HCT116 (cell line): ENCODE data around the gene OPHN1.

ENCODE experiments used
- ATF3 ChIP-seq: IDR thresholded peaks from 2 replicates; pipeline ENCODE4 v1.6.1; 2012
- CEBPB ChIP-seq: IDR thresholded peaks from 2 replicates; pipeline ENCODE4 v1.6.1; 2012; ENCODE audit warnings: low read depth
- CTCF ChIP-seq, 3 experiments: fragments of 200-600 bp in 1 of 3; sonication (generic) in 1 of 3; IDR thresholded peaks in 2 of 3; conservative IDR thresholded peaks in 1 of 3; 2 replicates each; pipeline ENCODE4 v1.5.1; 2012 to 2017; ENCODE audit warnings: low read depth in 2 of 3, low read length in 2 of 3, antibody characterized with exemption in 1 of 3, borderline replicate concordance in 1 of 3, control low read depth in 1 of 3, mild to moderate bottlenecking in 1 of 3, mixed read lengths in 1 of 3, mixed run types in 1 of 3, moderate library complexity in 1 of 3; ENCODE audit not compliant: insufficient read depth in 1 of 3
- ELF1 ChIP-seq: IDR thresholded peaks from 2 replicates; pipeline ENCODE4 v1.6.1; 2012; ENCODE audit warnings: low read depth, borderline replicate concordance
- EZH2 ChIP-seq: fragments of 200-600 bp; sonication (generic); IDR thresholded peaks from 2 replicates; pipeline ENCODE4 v1.6.1; 2017; ENCODE audit warnings: antibody characterized with exemption, mixed run types
- MAX ChIP-seq: IDR thresholded peaks from 2 replicates; pipeline ENCODE4 v1.6.1; 2012
- POLR2A ChIP-seq: IDR thresholded peaks from 2 replicates; pipeline ENCODE4 v1.7.0; 2011; ENCODE audit warnings: borderline replicate concordance; ENCODE audit not compliant: insufficient read depth, insufficient read length; ENCODE audit errors: extremely low read depth
- RAD21 ChIP-seq: IDR thresholded peaks from 2 replicates; pipeline ENCODE4 v1.6.1; 2012; ENCODE audit warnings: low read depth, mild to moderate bottlenecking
- TCF7L2 ChIP-seq: IDR thresholded peaks from 2 replicates; pipeline ENCODE4 v1.7.0; 2011; ENCODE audit warnings: borderline replicate concordance, inconsistent platforms; ENCODE audit not compliant: insufficient read depth, insufficient read length; ENCODE audit errors: extremely low read depth
- YY1 ChIP-seq: IDR thresholded peaks from 2 replicates; pipeline ENCODE4 v1.6.1; 2011; ENCODE audit warnings: low read length, low read depth, moderate library complexity, mild to moderate bottlenecking; ENCODE audit not compliant: insufficient replicate concordance; ENCODE audit errors: extremely low read depth
- ZBTB33 ChIP-seq: IDR thresholded peaks from 2 replicates; pipeline ENCODE4 v1.6.1; 2011; ENCODE audit warnings: mild to moderate bottlenecking, low read length, moderate library complexity; ENCODE audit not compliant: insufficient replicate concordance; ENCODE audit errors: extremely low read depth
- ZNF274 ChIP-seq: fragments of 200-500 bp; sonication (Bioruptor generic); IDR thresholded peaks from 2 replicates; pipeline ENCODE4 v1.6.1; 2014; ENCODE audit warnings: mild to moderate bottlenecking, low read depth, low read length, inconsistent platforms

GRCh38 chrX:68369559-68369958 is 63.7 kb downstream of the OPHN1 start:
- TF ChIP-seq CTCF (IDR thresholded peaks at IDR 0.05 in 2 of 3, conservative IDR thresholded peaks at IDR 0.05 in 1 of 3; ENCODE audit: borderline replicate concordance in 1 of 3, insufficient read depth in 1 of 3, low read depth in 2 of 3, low read length in 2 of 3) (no peak), YY1 (no peak), MAX (no peak), POLR2A (no peak), TCF7L2 (no peak), EZH2 (no peak), RAD21 (no peak), ELF1 (no peak), ZNF274 (no peak), ATF3 (no peak), CEBPB (no peak), ZBTB33 (no peak)
